ENCODE data around the gene TTYH1. TPM values are rescaled to one million over a fixed set of nuclear protein-coding genes. Genes with fewer than 3 reads are reported as not detected.

The TTYH1 gene
- total RNA-seq, 6 donors from 2014 or later, result not detected

DNA sequence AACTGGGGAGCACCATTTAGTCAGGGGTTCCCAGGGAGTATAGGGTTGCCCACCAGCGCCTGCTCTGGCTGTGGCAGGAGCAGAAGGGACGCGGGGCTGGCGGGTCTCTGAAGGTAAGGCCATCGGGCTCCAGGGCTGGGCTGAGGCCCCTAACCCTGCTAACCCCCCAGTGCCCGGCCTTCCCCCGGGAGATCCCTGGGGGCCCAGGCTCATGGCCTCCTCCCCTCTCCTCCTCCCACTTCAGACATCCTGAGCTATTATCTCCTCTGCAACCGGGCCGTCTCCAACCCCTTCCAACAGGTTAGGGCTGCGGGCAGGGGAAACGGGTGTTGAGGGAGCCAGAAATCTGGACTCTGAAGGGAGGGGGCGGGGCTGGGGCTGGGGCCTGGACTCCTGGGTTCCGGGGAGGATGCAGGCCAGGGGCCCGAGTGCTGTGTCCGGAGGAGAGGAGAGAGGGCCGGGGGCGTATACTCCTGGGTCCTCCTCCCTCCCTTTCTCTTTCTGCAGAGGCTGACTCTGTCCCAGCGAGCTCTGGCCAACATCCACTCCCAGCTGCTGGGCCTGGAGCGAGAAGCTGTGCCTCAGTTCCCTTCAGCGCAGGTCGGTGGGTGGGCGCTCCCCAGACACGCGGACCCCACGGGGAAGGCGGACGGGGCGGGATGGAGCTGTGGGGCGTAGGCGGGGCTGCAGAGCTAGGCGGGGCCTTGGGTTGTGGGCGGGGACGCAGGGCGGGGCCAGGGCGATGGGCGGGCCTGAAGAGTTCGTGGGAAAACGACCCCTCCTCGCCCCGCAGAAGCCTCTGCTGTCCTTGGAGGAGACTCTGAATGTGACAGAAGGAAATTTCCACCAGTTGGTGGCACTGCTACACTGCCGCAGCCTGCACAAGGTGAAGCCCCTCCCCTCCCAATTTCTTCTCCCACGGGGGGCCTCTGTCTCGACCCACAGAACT, 15.3 kb downstream of the TTYH1 start:
- peak; percentile 47 to 74 for ATAC-seq (ENCODE audit: low FRiP score in 2 of 2)

GRCh38 chr19:54431255-54431838, 16.1 kb downstream of the TTYH1 start:
- no peak overlapping the region for H3K27ac ChIP-seq

More for the DNA sequence above, 15.3 kb downstream of the TTYH1 start:
- H3K4me1 ChIP-seq, result peaks cover 17 to 33% (median 24%) of the 10 kb centered on the region in 4 donors
- DNase-seq, result peak in 1 of 2 donors; percentile 91
- peaks cover 0 to 19% (median 7%) of the 10 kb centered on the region in 4 donors for H3K27me3 ChIP-seq
- TF ChIP-seq POLR2AphosphoS5 (IDR thresholded peaks at IDR 0.05), result no peak
- no peak for TF ChIP-seq EP300 (IDR thresholded peaks at IDR 0.05)
- no peak for TF ChIP-seq POLR2A (IDR thresholded peaks at IDR 0.05)
- TF ChIP-seq, protein P1, sequence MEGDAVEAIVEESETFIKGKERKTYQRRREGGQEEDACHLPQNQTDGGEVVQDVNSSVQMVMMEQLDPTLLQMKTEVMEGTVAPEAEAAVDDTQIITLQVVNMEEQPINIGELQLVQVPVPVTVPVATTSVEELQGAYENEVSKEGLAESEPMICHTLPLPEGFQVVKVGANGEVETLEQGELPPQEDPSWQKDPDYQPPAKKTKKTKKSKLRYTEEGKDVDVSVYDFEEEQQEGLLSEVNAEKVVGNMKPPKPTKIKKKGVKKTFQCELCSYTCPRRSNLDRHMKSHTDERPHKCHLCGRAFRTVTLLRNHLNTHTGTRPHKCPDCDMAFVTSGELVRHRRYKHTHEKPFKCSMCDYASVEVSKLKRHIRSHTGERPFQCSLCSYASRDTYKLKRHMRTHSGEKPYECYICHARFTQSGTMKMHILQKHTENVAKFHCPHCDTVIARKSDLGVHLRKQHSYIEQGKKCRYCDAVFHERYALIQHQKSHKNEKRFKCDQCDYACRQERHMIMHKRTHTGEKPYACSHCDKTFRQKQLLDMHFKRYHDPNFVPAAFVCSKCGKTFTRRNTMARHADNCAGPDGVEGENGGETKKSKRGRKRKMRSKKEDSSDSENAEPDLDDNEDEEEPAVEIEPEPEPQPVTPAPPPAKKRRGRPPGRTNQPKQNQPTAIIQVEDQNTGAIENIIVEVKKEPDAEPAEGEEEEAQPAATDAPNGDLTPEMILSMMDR (IDR thresholded peaks at IDR 0.05), result no peak
- H3K36me3 ChIP-seq, result no peaks in the 10 kb centered on the region
- H3K9me3 ChIP-seq, result no peaks in the 10 kb centered on the region
- 9 to 10% methylated on average over 13 to 29 of the region's 43 CpGs for WGBS, 2 donors
- H3K4me3 ChIP-seq, result peak overlapping the region in 3 of 4 donors; percentile 22 to 35 (median 31)
- H3K27ac ChIP-seq, result no peak overlapping the region

DNA sequence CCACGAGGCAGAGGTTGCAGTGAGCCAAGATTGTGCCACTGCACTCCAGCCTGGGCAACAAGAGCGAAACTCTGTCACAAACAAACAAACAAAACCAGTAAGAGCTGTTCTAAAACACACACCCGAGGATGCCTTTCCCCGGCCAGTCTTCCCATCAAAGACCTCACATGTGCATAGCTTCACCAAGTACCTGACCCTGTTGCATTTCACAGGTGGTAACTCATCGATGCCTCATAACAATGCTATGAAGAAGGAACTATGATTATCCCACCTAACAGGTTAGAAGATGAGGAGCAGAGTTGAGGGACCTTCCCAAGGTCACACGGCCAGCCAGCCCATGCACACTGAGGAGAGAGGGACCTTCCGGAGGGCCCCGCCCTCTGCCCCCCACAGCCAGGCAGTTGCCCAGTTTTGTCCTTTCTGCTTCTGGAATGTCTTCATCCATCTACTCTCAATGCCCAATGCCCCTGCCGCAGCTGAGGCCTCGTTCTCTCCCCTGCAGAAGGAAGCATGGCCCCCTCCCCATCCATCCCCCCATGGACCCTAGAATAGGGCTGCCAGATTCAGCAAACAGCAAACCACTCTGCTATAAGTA, 17.0 kb downstream of the TTYH1 start:
- Histone ChIP-seq H3K9me3 (no peaks in the 10 kb centered on the region), H3K27me3 (peaks cover 0 to 19% (median 7%) of the 10 kb centered on the region in 4 donors), H3K4me1 (peaks cover 17 to 42% (median 24%) of the 10 kb centered on the region in 4 donors), H3K36me3 (no peaks in the 10 kb centered on the region), H3K27ac (no peak overlapping the region), H3K4me3 (no peak overlapping the region)
- TF ChIP-seq, protein P1 (IDR thresholded peaks at IDR 0.05), result no peak
- no peak for TF ChIP-seq EP300 (IDR thresholded peaks at IDR 0.05)
- TF ChIP-seq POLR2A (IDR thresholded peaks at IDR 0.05), result no peak
- no peak for TF ChIP-seq POLR2AphosphoS5 (IDR thresholded peaks at IDR 0.05)
- 69 to 71% methylated on average over 10 of the region's 10 CpGs for WGBS, 2 donors
- DNase-seq, result no peak
- ATAC-seq (ENCODE audit: low FRiP score in 2 of 2), result no peak

More at GRCh38 chr19:54431255-54431838, 16.1 kb downstream of the TTYH1 start:
- Histone ChIP-seq H3K4me3 (no peak overlapping the region), H3K27me3 (peaks cover 0 to 19% (median 7%) of the 10 kb centered on the region in 4 donors), H3K4me1 (peaks cover 17 to 41% (median 24%) of the 10 kb centered on the region in 4 donors), H3K9me3 (no peaks in the 10 kb centered on the region), H3K36me3 (no peaks in the 10 kb centered on the region)
- TF ChIP-seq POLR2AphosphoS5 (IDR thresholded peaks at IDR 0.05) (no peak), POLR2A (IDR thresholded peaks at IDR 0.05) (no peak), EP300 (IDR thresholded peaks at IDR 0.05) (no peak)
- TF ChIP-seq, protein P1 (IDR thresholded peaks at IDR 0.05), result no peak
- DNase-seq, result peak in 1 of 2 donors; percentile 77
- ATAC-seq (ENCODE audit: low FRiP score in 2 of 2), result no peak
- 29 to 42% methylated on average over 10 to 11 of the region's 11 CpGs for WGBS, 2 donors

- Histone ChIP-seq H3K27me3 (peaks cover 0 to 16% (median 7%) of the 10 kb centered on the region in 4 donors), H3K9me3 (no peaks in the 10 kb centered on the region), H3K27ac (no peak overlapping the region), H3K36me3 (peaks cover 0 to under 1% (median 0%) of the 10 kb centered on the region in 4 donors), H3K4me1 (peaks cover 17 to 42% (median 24%) of the 10 kb centered on the region in 4 donors), H3K4me3 (no peak overlapping the region)
- WGBS, 2 donors, result 95 to 96% methylated on average over 5 of the region's 5 CpGs
- no peak for ATAC-seq (ENCODE audit: low FRiP score in 2 of 2)
- no peak for TF ChIP-seq POLR2AphosphoS5 (IDR thresholded peaks at IDR 0.05)
- TF ChIP-seq, protein P1 (IDR thresholded peaks at IDR 0.05), result no peak
- TF ChIP-seq EP300 (IDR thresholded peaks at IDR 0.05), result no peak
- TF ChIP-seq POLR2A (IDR thresholded peaks at IDR 0.05), result no peak
- DNase-seq, result no peak
Observed at GRCh38 chr19:54433697-54434096, 18.4 kb downstream of the TTYH1 start.

Data from upper lobe of left lung (tissue), 6 donors.